Stomach smooth muscle (tissue), 2 donors: ENCODE measurements around the gene FAT2.

Source experiments
- H3K27ac ChIP-seq: one replicate; pipeline ENCODE4 v1.7.0; 2013; ENCODE audit warnings: mild to moderate bottlenecking, low read length, inconsistent platforms
- H3K27me3 ChIP-seq, 2 donors: one replicate each; pipeline ENCODE4 v1.7.0; 2013; ENCODE audit warnings: low read length in 2 of 2; ENCODE audit not compliant: insufficient read depth in 2 of 2, control insufficient read depth in 1 of 2
- H3K36me3 ChIP-seq, 2 donors: one replicate each; pipeline ENCODE4 v1.7.0; 2013; ENCODE audit warnings: low read length in 2 of 2; ENCODE audit not compliant: control insufficient read depth in 2 of 2, insufficient read depth in 2 of 2
- H3K4me1 ChIP-seq: one replicate; pipeline ENCODE4 v1.7.0; 2013; ENCODE audit warnings: low read length; ENCODE audit not compliant: control insufficient read depth, insufficient read depth
- H3K4me3 ChIP-seq, 2 donors: one replicate each; pipeline ENCODE4 v1.7.0; 2013; ENCODE audit warnings: low read length in 2 of 2
- H3K9ac ChIP-seq, 2 donors: one replicate each; pipeline ENCODE4 v1.7.0; 2013; ENCODE audit warnings: low read length in 2 of 2, mild to moderate bottlenecking in 1 of 2
- H3K9me3 ChIP-seq, 2 donors: one replicate each; pipeline ENCODE4 v1.7.0; 2013; ENCODE audit warnings: low read length in 2 of 2; ENCODE audit not compliant: control insufficient read depth in 2 of 2
- donor health status: healthy.
- donor health status: Pancreatic carcinoma.

Gene FAT2, protein sequence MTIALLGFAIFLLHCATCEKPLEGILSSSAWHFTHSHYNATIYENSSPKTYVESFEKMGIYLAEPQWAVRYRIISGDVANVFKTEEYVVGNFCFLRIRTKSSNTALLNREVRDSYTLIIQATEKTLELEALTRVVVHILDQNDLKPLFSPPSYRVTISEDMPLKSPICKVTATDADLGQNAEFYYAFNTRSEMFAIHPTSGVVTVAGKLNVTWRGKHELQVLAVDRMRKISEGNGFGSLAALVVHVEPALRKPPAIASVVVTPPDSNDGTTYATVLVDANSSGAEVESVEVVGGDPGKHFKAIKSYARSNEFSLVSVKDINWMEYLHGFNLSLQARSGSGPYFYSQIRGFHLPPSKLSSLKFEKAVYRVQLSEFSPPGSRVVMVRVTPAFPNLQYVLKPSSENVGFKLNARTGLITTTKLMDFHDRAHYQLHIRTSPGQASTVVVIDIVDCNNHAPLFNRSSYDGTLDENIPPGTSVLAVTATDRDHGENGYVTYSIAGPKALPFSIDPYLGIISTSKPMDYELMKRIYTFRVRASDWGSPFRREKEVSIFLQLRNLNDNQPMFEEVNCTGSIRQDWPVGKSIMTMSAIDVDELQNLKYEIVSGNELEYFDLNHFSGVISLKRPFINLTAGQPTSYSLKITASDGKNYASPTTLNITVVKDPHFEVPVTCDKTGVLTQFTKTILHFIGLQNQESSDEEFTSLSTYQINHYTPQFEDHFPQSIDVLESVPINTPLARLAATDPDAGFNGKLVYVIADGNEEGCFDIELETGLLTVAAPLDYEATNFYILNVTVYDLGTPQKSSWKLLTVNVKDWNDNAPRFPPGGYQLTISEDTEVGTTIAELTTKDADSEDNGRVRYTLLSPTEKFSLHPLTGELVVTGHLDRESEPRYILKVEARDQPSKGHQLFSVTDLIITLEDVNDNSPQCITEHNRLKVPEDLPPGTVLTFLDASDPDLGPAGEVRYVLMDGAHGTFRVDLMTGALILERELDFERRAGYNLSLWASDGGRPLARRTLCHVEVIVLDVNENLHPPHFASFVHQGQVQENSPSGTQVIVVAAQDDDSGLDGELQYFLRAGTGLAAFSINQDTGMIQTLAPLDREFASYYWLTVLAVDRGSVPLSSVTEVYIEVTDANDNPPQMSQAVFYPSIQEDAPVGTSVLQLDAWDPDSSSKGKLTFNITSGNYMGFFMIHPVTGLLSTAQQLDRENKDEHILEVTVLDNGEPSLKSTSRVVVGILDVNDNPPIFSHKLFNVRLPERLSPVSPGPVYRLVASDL (N-terminal part only)

DNA sequence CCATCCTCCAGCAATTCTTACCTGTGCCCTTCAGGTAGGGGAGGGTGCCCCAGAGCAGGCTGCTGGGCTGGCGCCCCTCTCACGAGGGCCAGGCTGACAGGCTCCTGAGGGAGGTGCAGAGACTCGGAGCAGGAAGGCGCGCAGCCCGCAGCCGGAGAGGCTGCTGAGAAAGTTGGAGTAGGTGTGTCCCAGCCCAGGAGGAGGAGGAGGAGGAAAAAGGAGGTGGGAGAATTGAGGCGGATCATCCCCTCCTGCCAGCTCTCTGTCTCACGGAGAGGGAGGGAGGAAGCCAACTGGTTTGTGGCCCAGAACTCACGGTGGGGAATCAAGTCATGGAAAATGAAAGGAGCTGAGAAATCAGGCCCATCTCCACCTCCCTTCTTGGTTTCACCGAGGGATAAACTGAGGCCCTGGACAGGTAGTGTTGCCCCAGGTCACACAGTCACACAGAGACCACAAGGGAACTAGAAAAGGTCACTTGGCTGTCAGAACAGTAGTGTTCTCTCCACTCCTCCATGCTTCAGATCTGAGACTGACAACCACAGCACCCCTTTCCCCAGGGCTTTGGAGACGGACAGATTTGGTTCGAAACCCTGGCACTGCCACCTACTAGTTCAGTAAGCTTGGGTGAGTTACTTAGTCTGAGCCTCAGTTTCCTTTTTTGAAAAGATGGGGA is at the start of gene FAT2:
Gene FAT2, minus strand, starts transcription at position 188 of the 676 bp plus-strand sequence. CDS start 22,400 bp downstream, outside the sequence.
- H3K4me1 ChIP-seq = no peaks in the 10 kb centered on the region

DNA sequence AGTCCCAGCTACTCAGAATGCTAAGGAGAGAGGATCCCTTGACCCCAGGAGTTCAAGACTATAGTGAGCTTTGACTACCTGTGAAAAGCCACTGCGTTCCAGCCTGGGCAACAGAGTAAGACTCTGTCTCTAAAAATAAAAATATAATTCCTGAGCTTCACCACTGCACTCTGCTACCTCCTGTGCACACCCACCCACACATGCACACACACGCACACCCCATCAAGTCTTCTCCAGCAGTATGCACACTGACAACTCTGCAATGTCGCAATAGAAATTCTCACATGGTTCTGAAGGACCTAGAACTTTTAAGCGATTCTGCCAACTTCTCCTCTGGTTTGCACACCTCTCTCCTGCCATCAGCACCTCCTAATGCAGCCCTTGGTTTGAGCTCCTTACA is 47.5 kb upstream of the FAT2 start:
- H3K27me3 ChIP-seq = no peaks in the 10 kb centered on the region
- H3K4me1 ChIP-seq = no peaks in the 10 kb centered on the region
- H3K36me3 ChIP-seq = no peaks in the 10 kb centered on the region
- H3K4me3 ChIP-seq = no peak overlapping the region
- no peak overlapping the region for H3K9ac ChIP-seq
- H3K9me3 ChIP-seq = no peaks in the 10 kb centered on the region
- no peak overlapping the region for H3K27ac ChIP-seq

More for the DNA sequence above, at the start of gene FAT2:
- no peak within 1 kb of the TSS for H3K27ac ChIP-seq
- no peak within 1 kb of the TSS for H3K4me3 ChIP-seq
- no peak within 1 kb of the TSS for H3K9ac ChIP-seq
- H3K9me3 ChIP-seq = no peaks in the 10 kb centered on the region
- peaks cover 0 to 2% of the 10 kb centered on the region in 2 donors for H3K27me3 ChIP-seq
- no peaks in the 10 kb centered on the region for H3K36me3 ChIP-seq

DNA sequence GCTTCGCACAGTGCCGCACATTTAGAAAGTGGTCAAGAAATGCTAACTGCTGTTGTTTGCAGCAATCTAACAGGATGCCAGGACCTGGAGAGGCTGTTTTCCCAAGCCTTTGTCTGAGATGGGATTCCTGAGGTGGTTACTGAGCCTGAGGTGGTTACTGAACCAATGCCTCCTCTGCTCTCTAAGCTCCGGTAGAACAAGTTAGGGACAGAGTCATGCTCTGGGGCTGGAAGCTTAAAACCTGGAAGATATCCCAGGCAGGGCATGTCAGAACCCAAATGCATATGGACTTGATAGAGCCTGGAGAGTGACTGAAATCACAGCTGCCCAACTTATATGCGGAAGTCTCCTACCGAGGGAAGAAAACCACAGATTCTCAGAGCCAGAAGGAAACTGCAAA is 46.5 kb upstream of the FAT2 start:
- Histone ChIP-seq H3K36me3 (no peaks in the 10 kb centered on the region), H3K9ac (no peak overlapping the region), H3K4me1 (no peaks in the 10 kb centered on the region), H3K9me3 (no peaks in the 10 kb centered on the region), H3K27ac (no peak overlapping the region), H3K27me3 (no peaks in the 10 kb centered on the region), H3K4me3 (no peak overlapping the region)

DNA sequence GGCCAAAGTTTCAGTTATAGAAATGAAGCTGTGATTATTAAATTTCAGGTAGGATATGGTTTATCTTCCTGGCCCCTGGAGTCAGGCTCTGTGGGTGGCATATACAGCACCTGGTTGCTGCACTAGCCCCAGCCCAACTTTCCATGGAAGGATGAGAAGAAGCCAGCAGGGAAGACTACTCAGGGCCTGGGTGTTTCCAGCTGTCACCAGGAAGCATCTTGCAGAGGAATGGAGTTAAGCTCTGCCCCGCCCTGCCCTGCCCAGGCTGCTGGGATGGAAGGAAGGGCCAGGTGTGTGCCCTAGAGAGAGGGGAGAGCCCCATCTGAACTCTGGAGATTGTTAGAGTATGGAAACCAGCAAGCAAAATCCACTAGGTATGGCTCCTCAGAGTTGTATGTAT is 42.8 kb upstream of the FAT2 start:
- Histone ChIP-seq H3K36me3 (no peaks in the 10 kb centered on the region), H3K9ac (no peak overlapping the region), H3K27me3 (peaks cover 0 to 2% of the 10 kb centered on the region in 2 donors), H3K4me1 (no peaks in the 10 kb centered on the region), H3K4me3 (no peak overlapping the region), H3K27ac (no peak overlapping the region), H3K9me3 (no peaks in the 10 kb centered on the region)

DNA sequence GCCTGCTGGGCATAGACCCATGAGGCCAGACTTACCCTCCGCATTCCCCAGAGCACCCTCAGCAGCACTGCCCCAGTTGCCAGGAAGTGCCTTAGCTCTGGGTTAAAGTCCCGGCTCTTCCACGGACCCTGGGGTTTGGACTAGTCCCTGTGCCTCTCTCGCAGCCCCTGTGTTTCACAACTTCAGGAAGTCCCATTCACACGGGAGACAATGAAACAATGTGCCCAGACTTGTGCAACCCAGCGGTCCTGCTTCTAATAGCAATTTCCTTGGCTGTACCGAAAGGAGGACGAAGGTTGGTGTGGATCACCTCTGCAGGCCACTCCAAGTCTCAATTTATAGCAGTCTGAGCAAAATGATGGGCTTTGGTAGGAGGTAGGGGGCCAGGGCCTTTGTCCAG is 41.8 kb upstream of the FAT2 start:
- no peaks in the 10 kb centered on the region for H3K9me3 ChIP-seq
- H3K4me3 ChIP-seq = no peak overlapping the region
- no peak overlapping the region for H3K9ac ChIP-seq
- no peak overlapping the region for H3K27ac ChIP-seq
- peaks cover 3% of the 10 kb centered on the region for H3K4me1 ChIP-seq
- peaks cover 0 to 2% of the 10 kb centered on the region in 2 donors for H3K27me3 ChIP-seq
- no peaks in the 10 kb centered on the region for H3K36me3 ChIP-seq

DNA sequence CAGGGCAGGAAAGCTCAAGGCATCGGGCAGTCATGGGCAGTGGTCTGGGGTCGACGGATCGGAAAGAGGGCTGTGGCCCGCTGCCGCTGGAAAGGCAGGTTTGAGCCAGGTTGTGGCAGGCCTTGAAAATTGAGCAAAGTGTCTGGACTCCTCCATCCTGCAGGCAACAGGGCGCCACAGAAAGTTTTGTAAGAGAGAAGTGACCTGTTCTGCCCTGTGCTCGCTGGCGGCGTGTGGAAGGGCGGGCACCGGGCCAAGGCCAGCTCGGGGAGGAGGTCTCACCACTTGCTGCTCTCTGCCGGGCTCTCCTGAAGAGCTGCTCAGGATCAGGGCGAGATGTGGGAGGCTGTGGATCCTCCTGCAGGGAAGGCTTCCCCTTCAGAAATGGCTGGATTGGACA is 41.4 kb upstream of the FAT2 start:
- Histone ChIP-seq H3K4me1 (peaks cover 3% of the 10 kb centered on the region), H3K9me3 (no peaks in the 10 kb centered on the region), H3K9ac (no peak overlapping the region), H3K27ac (no peak overlapping the region), H3K36me3 (no peaks in the 10 kb centered on the region), H3K4me3 (no peak overlapping the region), H3K27me3 (peaks cover 0 to 2% of the 10 kb centered on the region in 2 donors)

DNA sequence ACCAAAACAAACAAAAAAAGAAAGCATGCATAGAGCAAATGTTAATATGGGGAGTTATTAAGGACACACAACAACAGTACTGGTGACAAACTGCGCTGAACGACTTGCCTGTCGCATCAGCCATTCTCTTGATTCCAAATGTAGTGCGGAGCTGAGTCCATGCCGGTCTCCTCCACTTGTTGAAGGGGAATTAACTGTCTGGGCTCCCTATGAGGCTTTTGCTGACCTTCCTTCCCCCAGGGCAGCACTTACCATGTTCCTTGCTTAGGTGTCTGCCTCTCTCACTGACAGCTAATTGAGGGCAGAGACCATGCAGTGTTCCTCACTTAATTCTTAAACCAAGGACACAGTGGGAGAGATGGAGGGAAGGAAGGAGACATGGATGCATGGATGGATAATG is 40.8 kb upstream of the FAT2 start:
- H3K27ac ChIP-seq = no peak overlapping the region
- H3K9ac ChIP-seq = no peak overlapping the region
- H3K4me1 ChIP-seq = peaks cover 3% of the 10 kb centered on the region
- no peaks in the 10 kb centered on the region for H3K9me3 ChIP-seq
- H3K36me3 ChIP-seq = no peaks in the 10 kb centered on the region
- H3K4me3 ChIP-seq = no peak overlapping the region
- peaks cover 0 to 2% of the 10 kb centered on the region in 2 donors for H3K27me3 ChIP-seq

DNA sequence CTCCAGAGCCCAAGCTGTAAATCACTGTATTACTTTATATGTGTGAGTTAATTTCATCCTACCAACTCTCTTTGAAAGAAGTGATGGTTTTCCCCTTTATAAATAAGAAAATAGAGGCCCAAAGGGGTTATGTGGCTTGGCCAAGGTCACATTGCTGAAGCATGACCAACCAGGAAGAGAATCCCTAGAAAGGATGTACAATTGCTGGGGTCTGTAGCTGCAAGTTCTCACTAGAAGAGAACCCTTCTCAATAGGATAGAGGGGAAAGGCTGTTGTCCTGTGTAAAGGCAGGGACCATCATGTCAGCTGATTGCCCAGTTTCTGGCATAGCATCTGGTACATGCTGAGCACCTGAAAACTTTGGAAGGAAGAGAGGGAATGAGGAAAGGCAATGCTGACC is 39.0 kb upstream of the FAT2 start:
- Histone ChIP-seq H3K4me1 (peaks cover 3% of the 10 kb centered on the region), H3K36me3 (no peaks in the 10 kb centered on the region), H3K27ac (no peak overlapping the region), H3K9ac (no peak overlapping the region), H3K27me3 (peaks cover 0 to 2% of the 10 kb centered on the region in 2 donors), H3K9me3 (no peaks in the 10 kb centered on the region), H3K4me3 (no peak overlapping the region)

DNA sequence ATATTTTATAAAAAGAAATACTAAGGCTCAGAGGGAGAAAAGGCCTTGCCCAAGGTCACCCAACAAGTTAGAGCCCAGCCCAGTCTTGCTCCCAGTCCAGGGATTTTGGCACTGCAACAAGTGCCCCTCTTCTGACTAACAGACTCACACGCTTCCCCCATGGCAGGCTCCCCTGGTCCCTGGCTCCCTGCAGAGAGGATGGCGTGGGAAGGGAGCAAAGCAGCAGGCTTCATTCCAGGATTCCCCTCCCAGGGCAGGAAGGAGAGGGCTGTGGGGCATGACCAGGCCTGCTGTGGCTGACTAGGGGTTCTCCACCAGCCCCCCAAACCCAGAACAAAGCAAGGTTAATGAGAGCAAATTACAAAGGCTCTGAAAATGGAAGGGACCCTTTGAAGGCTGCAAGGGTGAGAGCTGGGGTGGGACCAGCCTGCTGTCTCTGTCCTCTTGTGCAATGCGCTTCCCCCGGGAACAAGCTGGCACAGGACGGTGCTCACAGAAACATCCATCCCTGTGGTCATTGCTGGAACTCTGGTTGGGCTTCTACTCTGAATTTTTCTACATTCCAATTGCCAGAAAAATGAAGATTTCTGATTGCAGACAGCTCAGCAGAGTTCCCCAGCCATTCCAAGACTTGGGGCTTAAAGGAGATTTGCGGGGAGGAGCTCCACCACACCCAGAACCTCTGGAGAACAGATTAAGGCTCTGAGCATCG is 37.1 kb upstream of the FAT2 start:
- H3K9me3 ChIP-seq = no peaks in the 10 kb centered on the region
- peaks cover 3% of the 10 kb centered on the region for H3K4me1 ChIP-seq
- no peak overlapping the region for H3K27ac ChIP-seq
- no peak overlapping the region for H3K9ac ChIP-seq
- H3K4me3 ChIP-seq = no peak overlapping the region
- H3K27me3 ChIP-seq = peaks cover 0 to 2% of the 10 kb centered on the region in 2 donors
- H3K36me3 ChIP-seq = no peaks in the 10 kb centered on the region
